ENCODE measurements around the gene NAPA. TPM values are rescaled to one million over a fixed set of nuclear protein-coding genes. Genes with fewer than 3 reads are reported as not detected.

Gene NAPA
- total RNA-seq, 3 donors from 2014 or later: 82.4 to 117 (median 96.0) TPM

GRCh38 chr19:47467914-47468313 is 46.9 kb downstream of the NAPA start:
- no peaks in the 10 kb centered on the region for H3K9me3 ChIP-seq
- no peaks in the 10 kb centered on the region for H3K36me3 ChIP-seq
- H3K4me3 ChIP-seq: no peak overlapping the region
- H3K27ac ChIP-seq: no peak overlapping the region
- no peak for TF ChIP-seq CTCF (IDR thresholded peaks at IDR 0.05)
- TF ChIP-seq POLR2A (IDR thresholded peaks at IDR 0.05): no peak
- no peak for TF ChIP-seq POLR2AphosphoS5 (IDR thresholded peaks at IDR 0.05)
- peaks cover 0 to 40% of the 10 kb centered on the region in 2 donors for H3K27me3 ChIP-seq
- intact Hi-C loops (cut with DNase I; ENCODE audit: low total_unique reads): no loop called here
- no peak for DNase-seq (ENCODE audit: low spot score in 2 of 2)
- peaks cover 0 to 10% of the 10 kb centered on the region in 2 donors for H3K4me1 ChIP-seq

- DNase-seq (ENCODE audit: low spot score in 2 of 2): no peak
- no peaks in the 10 kb centered on the region for H3K36me3 ChIP-seq
- no peak overlapping the region for H3K4me3 ChIP-seq
- TF ChIP-seq POLR2A (IDR thresholded peaks at IDR 0.05): no peak
- TF ChIP-seq CTCF (IDR thresholded peaks at IDR 0.05): no peak
- TF ChIP-seq POLR2AphosphoS5 (IDR thresholded peaks at IDR 0.05): no peak
- peaks cover 0 to 35% of the 10 kb centered on the region in 2 donors for H3K27me3 ChIP-seq
- H3K9me3 ChIP-seq: no peaks in the 10 kb centered on the region
- intact Hi-C loops (cut with DNase I; ENCODE audit: low total_unique reads): no loop called here
- H3K4me1 ChIP-seq: no peaks in the 10 kb centered on the region
- H3K27ac ChIP-seq: no peak overlapping the region
Observed at GRCh38 chr19:47465957-47466356, 48.9 kb downstream of the NAPA start.

DNA sequence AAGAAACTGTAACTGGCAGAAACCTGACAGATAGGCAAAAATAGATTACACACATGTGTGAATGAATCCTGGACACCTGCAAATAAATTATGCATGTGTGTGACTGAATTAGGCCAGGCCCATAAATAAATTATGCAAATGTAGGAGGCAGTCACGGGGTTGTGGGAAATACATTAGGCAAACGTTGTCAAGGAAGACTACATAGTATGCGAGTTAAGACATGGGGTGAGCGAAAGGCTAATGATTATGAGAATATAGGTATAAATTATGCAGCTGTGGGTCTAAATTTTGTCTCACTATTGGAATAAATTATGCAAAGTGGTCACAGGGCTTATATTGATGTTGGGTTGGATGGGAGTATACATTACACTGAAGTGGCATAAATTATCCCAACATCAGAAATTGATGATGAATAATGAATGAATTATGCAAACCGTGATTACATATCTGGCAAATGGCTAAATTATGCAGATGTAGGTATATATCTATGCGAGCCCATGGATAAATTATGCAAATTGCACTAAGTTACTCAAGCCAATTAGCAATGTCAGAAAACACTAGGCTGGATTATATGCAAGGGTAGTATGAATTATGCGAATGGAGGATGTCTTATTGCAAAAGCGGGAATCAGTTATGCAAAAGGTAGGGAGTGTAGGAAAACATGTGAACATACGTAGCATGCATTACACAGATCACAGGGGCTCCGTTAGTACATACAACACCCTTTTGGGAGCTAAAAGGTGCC is 50.0 kb downstream of the NAPA start:
- DNase-seq (ENCODE audit: low spot score in 2 of 2): no peak
- Histone ChIP-seq H3K4me1 (no peaks in the 10 kb centered on the region), H3K27me3 (peaks cover 0 to 35% of the 10 kb centered on the region in 2 donors), H3K4me3 (no peak overlapping the region), H3K27ac (no peak overlapping the region), H3K36me3 (no peaks in the 10 kb centered on the region), H3K9me3 (no peaks in the 10 kb centered on the region)
- TF ChIP-seq CTCF (IDR thresholded peaks at IDR 0.05) (no peak), POLR2AphosphoS5 (IDR thresholded peaks at IDR 0.05) (no peak), POLR2A (IDR thresholded peaks at IDR 0.05) (no peak)
- intact Hi-C loops (cut with DNase I; ENCODE audit: low total_unique reads): no loop called here

- Histone ChIP-seq H3K36me3 (no peaks in the 10 kb centered on the region), H3K27me3 (peaks cover 6 to 55% of the 10 kb centered on the region in 2 donors), H3K4me1 (peaks cover 0 to 4% of the 10 kb centered on the region in 2 donors), H3K9me3 (no peaks in the 10 kb centered on the region), H3K27ac (no peak overlapping the region), H3K4me3 (no peak overlapping the region)
- intact Hi-C loops (cut with DNase I; ENCODE audit: low total_unique reads): no loop called here
- no peak for TF ChIP-seq CTCF (IDR thresholded peaks at IDR 0.05)
- no peak for TF ChIP-seq POLR2A (IDR thresholded peaks at IDR 0.05)
- TF ChIP-seq POLR2AphosphoS5 (IDR thresholded peaks at IDR 0.05): no peak
- no peak for DNase-seq (ENCODE audit: low spot score in 2 of 2)
Observed at GRCh38 chr19:47461876-47462275, 53.0 kb downstream of the NAPA start.

DNA sequence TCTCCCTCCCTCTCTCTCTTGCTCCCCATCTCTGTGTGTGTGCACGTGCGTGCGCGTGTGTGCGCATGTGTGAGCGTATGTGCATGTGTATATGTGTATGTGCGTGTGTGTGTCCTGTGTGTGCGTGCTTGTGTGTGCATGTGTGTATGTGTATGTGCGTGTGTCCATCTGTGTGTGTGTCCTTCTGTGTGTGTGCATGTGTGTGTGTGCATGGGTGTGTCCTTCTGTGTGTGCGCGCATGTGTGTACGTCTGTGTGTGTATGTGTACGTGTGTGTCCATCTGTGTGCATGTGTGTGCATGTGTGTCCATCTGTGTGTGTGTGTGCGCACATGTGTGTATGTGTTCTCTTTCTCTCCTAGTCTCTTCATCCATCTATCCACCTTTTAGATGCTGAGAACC is 55.4 kb downstream of the NAPA start:
- Histone ChIP-seq H3K36me3 (no peaks in the 10 kb centered on the region), H3K27me3 (peaks cover 6 to 68% of the 10 kb centered on the region in 2 donors), H3K27ac (no peak overlapping the region), H3K9me3 (peaks cover 12 to 14% of the 10 kb centered on the region in 2 donors), H3K4me1 (peaks cover 0 to 4% of the 10 kb centered on the region in 2 donors), H3K4me3 (no peak overlapping the region)
- no peak for TF ChIP-seq POLR2AphosphoS5 (IDR thresholded peaks at IDR 0.05)
- no peak for TF ChIP-seq POLR2A (IDR thresholded peaks at IDR 0.05)
- no peak for TF ChIP-seq CTCF (IDR thresholded peaks at IDR 0.05)
- intact Hi-C loops (cut with DNase I; ENCODE audit: low total_unique reads): no loop called here
- no peak for DNase-seq (ENCODE audit: low spot score in 2 of 2)

All from breast epithelium (tissue), 4 donors.